Cardiac muscle cell (in vitro differentiated cells and primary cell): ENCODE results near the gene UBE2H. TPM values are rescaled to one million over a fixed set of nuclear protein-coding genes. Genes with fewer than 3 reads are reported as not detected.

Experiments
- DNase-seq, 2 donors: peaks; one replicate each; pipeline versions ENCODE4 v3.0.0 to v3.0.0-alpha.2; 2010 to 2017; ENCODE audit warnings: low read depth in 1 of 2, low spot score in 1 of 2
- H3K27ac ChIP-seq: fragments of 200-600 bp; sonication (generic); 2 replicates; pipeline ENCODE4 v1.5.1; 2016
- H3K27me3 ChIP-seq: fragments of 200-600 bp; sonication (generic); 2 replicates; pipeline ENCODE4 v1.6.0; 2016; ENCODE audit warnings: control low read depth
- H3K36me3 ChIP-seq: fragments of 200-600 bp; sonication (generic); 2 replicates; pipeline ENCODE4 v1.5.1; 2016; ENCODE audit warnings: control low read depth
- H3K4me1 ChIP-seq: fragments of 200-600 bp; sonication (generic); 2 replicates; pipeline ENCODE4 v1.8.1; 2017; ENCODE audit warnings: low read depth, mild to moderate bottlenecking, mixed run types
- H3K4me3 ChIP-seq: fragments of 200-600 bp; sonication (generic); 2 replicates; pipeline ENCODE4 v1.5.1; 2016; ENCODE audit warnings: mild to moderate bottlenecking
- H3K9me3 ChIP-seq: fragments of 200-600 bp; sonication (generic); 2 replicates; pipeline ENCODE4 v1.5.1; 2017; ENCODE audit warnings: low read depth, mild to moderate bottlenecking, control low read depth
- polyA plus RNA-seq: library from polyadenylated mRNA; unstranded; fragments of >200 nt; fragmentation: Nextera tagmentation; extraction: Ambion mirVana; gene quantifications from 2 replicates; pipeline ENCODE4 v1.2.1, GENCODE V29; 2016
- total RNA-seq: library from RNA; depleted of rRNA; stranded (reverse); fragments of >200 nt; gene quantifications from 2 replicates; pipeline ENCODE4 v1.2.3, GENCODE V29; 2016
- TF ChIP-seq, protein P1 (sequence below): IDR thresholded peaks from 2 replicates; pipeline ENCODE4 v1.5.1; 2012; ENCODE audit warnings: low read depth, mild to moderate bottlenecking, low read length

UBE2H gene
- total and polyA plus RNA-seq, 2 experiments from 2014 or later = 140 to 409 TPM

DNA sequence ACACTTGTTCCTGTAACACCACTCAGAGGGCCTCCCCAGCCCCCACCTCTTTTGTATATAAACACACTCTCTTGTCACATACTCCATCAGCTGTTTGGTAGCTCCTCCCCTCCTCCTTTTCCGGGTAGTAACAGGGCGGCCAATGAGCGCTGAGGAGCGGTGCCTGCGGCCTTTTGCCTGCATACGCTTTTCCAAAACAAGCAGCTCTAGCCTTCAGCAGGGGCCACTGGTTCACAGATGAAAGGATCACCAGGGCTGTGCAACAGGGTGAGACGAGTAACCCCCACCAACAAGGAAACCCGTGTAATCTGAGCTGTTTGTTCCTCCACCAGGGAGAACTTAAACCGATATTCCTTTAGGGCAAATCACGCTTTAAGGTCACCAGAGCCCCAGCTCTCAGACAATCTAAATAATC, 3.9 kb downstream of the UBE2H start:
- H3K27ac ChIP-seq = peak overlapping the region; percentile 94
- H3K27me3 ChIP-seq = no peaks in the 10 kb centered on the region
- TF ChIP-seq, protein P1, sequence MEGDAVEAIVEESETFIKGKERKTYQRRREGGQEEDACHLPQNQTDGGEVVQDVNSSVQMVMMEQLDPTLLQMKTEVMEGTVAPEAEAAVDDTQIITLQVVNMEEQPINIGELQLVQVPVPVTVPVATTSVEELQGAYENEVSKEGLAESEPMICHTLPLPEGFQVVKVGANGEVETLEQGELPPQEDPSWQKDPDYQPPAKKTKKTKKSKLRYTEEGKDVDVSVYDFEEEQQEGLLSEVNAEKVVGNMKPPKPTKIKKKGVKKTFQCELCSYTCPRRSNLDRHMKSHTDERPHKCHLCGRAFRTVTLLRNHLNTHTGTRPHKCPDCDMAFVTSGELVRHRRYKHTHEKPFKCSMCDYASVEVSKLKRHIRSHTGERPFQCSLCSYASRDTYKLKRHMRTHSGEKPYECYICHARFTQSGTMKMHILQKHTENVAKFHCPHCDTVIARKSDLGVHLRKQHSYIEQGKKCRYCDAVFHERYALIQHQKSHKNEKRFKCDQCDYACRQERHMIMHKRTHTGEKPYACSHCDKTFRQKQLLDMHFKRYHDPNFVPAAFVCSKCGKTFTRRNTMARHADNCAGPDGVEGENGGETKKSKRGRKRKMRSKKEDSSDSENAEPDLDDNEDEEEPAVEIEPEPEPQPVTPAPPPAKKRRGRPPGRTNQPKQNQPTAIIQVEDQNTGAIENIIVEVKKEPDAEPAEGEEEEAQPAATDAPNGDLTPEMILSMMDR = no peak
- H3K4me1 ChIP-seq = peaks cover 5% of the 10 kb centered on the region
- peak overlapping the region; percentile 84 for H3K4me3 ChIP-seq
- no peaks in the 10 kb centered on the region for H3K36me3 ChIP-seq
- DNase-seq = peak; percentile 92 to 95
- no peaks in the 10 kb centered on the region for H3K9me3 ChIP-seq

DNA sequence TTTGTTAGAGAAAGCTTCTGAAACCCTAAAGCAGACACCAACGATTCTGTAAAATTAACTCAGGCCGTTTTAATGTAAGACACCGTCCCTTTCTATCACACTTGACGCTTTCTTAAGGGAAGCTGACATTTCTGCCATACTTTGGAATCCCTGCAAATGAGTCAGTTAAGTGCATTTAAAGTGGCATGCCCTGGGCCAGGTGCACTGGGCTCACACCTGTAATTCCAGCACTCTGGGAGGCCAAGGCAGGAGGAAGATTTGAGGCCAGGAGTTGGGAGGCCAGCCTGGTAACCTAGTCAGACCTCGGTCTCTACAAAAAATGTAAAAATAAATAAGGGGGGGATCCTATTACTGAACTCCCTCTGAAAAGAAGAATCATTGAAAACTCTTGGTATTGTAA, 4.4 kb downstream of the UBE2H start:
- Histone ChIP-seq H3K27me3 (no peaks in the 10 kb centered on the region), H3K9me3 (no peaks in the 10 kb centered on the region), H3K4me1 (peaks cover 5% of the 10 kb centered on the region), H3K4me3 (no peak overlapping the region), H3K36me3 (peaks cover 5% of the 10 kb centered on the region), H3K27ac (peak overlapping the region; percentile 94)
- DNase-seq = no peak
- TF ChIP-seq, protein P1 = no peak

DNA sequence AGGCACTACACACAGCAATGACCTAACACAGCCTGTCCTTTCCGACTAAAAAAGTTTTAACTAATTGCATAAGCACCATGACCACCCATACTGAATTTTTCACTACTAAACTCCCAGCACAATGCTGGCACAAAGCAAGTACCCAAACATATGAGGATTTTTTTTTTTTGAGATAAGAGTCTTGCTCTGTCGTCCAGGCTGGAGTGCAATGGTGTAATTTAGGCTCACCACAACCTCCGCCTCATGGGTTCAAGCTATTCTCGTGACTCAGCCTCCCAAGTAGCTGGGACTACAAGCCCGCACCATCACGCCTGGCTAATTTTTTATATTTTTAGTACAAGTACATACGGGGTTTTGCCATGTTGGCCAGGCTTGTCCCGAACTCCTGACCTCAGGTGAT, 5.1 kb downstream of the UBE2H start:
- peak in 1 of 2 donors; percentile 95 for DNase-seq
- TF ChIP-seq, protein P1 = no peak
- no peak overlapping the region for H3K27ac ChIP-seq

DNA sequence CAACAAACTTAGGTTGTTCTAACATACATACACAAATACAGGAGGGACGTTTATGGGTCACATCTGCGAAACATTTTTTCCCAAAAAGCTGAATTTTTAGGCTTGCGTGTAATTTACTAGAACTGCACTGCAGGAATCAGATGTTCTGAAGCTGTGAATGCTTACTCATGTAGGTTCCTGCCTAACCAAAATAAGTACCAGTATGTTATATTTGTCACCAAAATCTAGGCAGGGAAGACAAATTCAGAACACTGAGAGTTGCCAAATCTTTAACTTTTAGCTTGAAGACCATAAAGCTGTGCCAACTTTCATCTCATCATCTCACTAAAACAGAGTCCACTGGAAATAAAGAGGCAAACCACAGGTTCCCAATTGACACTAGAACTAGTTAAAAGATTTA, 5.7 kb downstream of the UBE2H start:
- TF ChIP-seq, protein P1 = no peak
- Histone ChIP-seq H3K4me1 (peaks cover 5% of the 10 kb centered on the region), H3K27me3 (no peaks in the 10 kb centered on the region), H3K36me3 (peaks cover 6% of the 10 kb centered on the region), H3K9me3 (no peaks in the 10 kb centered on the region), H3K27ac (no peak overlapping the region), H3K4me3 (no peak overlapping the region)
- DNase-seq = no peak

More for the DNA sequence above, 5.1 kb downstream of the UBE2H start:
- peaks cover 5% of the 10 kb centered on the region for H3K4me1 ChIP-seq
- no peak overlapping the region for H3K4me3 ChIP-seq
- H3K27me3 ChIP-seq = no peaks in the 10 kb centered on the region
- no peaks in the 10 kb centered on the region for H3K9me3 ChIP-seq
- peaks cover 6% of the 10 kb centered on the region for H3K36me3 ChIP-seq

DNA sequence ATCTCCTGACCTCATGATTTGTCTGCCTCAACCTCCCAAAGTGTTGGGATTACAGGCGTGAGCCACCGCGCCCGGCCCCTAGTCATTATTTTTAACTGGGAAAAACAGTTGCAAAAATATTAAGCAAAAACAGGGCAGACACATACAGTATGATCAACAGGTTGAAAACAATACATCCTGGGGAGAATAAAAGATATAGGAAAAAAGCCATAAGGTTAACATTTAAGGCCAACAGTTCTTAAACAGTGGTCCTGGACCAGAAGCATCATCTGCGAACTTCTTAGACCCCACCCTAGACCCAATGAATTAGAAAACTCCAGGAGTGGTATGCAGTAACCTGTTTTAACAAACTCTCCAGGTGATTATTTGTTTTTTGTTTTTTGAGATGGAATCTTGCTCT, 6.5 kb downstream of the UBE2H start:
- peaks cover 5% of the 10 kb centered on the region for H3K4me1 ChIP-seq
- TF ChIP-seq, protein P1 = no peak
- no peaks in the 10 kb centered on the region for H3K9me3 ChIP-seq
- H3K27me3 ChIP-seq = no peaks in the 10 kb centered on the region
- no peak overlapping the region for H3K4me3 ChIP-seq
- H3K36me3 ChIP-seq = peaks cover 6% of the 10 kb centered on the region
- H3K27ac ChIP-seq = no peak overlapping the region
- DNase-seq = no peak

DNA sequence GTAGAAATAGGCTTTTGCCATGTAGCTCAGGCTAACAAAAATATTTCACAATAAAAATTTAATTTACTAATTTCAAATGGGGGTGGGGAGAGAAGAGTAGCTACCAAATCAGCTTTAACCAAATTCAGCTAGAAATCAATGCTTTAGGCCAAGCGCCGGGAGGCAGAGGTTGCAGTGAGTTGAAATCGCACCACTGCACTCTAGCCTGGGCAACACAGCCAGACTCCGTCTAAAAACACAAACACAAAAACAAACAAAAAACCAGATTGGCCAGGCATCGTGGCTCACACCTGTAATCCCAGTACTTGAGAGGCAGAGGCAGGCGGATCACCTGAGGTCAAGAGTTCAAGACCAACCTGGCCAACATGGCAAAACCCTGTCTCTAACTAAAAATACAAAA, 9.4 kb downstream of the UBE2H start:
- TF ChIP-seq, protein P1 = no peak

More for the DNA sequence above, 9.4 kb downstream of the UBE2H start:
- H3K9me3 ChIP-seq = no peaks in the 10 kb centered on the region
- no peak for DNase-seq
- peaks cover 10% of the 10 kb centered on the region for H3K4me1 ChIP-seq
- H3K4me3 ChIP-seq = no peak overlapping the region
- H3K27me3 ChIP-seq = no peaks in the 10 kb centered on the region
- H3K27ac ChIP-seq = no peak overlapping the region
- peaks cover 6% of the 10 kb centered on the region for H3K36me3 ChIP-seq
